Karpas-422 (cell line): ENCODE measurements around the gene NUP188. TPM values are rescaled to one million over a fixed set of nuclear protein-coding genes. Genes with fewer than 3 reads are reported as not detected.
A peak's percentile ranks its signal among the peaks of the same experiment; 100 is the strongest.

ENCODE experiments used
- DNase-seq: peaks from one replicate; pipeline ENCODE4 v3.0.0-alpha.2; 2015
- H2AFZ ChIP-seq: fragments of 200-600 bp; sonication (generic); 2 replicates; pipeline ENCODE4 v1.6.1; 2014; ENCODE audit warnings: antibody characterized with exemption, low read length, mixed read lengths
- H3K27ac ChIP-seq: fragments of 200-600 bp; sonication (generic); 2 replicates; pipeline ENCODE4 v1.5.1; 2014; ENCODE audit warnings: mild to moderate bottlenecking, low read length, moderate library complexity
- H3K27me3 ChIP-seq: fragments of 200-600 bp; sonication (generic); 2 replicates; pipeline ENCODE4 v1.6.1; 2014; ENCODE audit warnings: low read length, mixed read lengths
- H3K36me3 ChIP-seq: fragments of 200-600 bp; sonication (generic); 2 replicates; pipeline ENCODE4 v1.6.1; 2014; ENCODE audit warnings: low read length, mixed read lengths; ENCODE audit not compliant: insufficient read depth
- H3K4me1 ChIP-seq: fragments of 200-600 bp; sonication (generic); 2 replicates; pipeline ENCODE4 v1.6.1; 2014; ENCODE audit warnings: mild to moderate bottlenecking, low read length, mixed read lengths
- H3K4me2 ChIP-seq: fragments of 200-600 bp; sonication (generic); 2 replicates; pipeline ENCODE4 v1.6.1; 2014; ENCODE audit warnings: low read length, low read depth, mild to moderate bottlenecking; ENCODE audit not compliant: poor library complexity, severe bottlenecking
- H3K4me3 ChIP-seq: fragments of 200-600 bp; sonication (generic); 2 replicates; pipeline ENCODE4 v1.5.1; 2014; ENCODE audit warnings: mild to moderate bottlenecking, antibody characterized with exemption, low read length, mixed read lengths
- H3K79me2 ChIP-seq: fragments of 200-600 bp; sonication (generic); 2 replicates; pipeline ENCODE4 v1.6.1; 2014; ENCODE audit warnings: mild to moderate bottlenecking, low read length, mixed read lengths
- H3K9ac ChIP-seq: fragments of 200-600 bp; sonication (generic); 2 replicates; pipeline ENCODE4 v1.6.0; 2014; ENCODE audit warnings: low read length
- H3K9me2 ChIP-seq: fragments of 200-600 bp; sonication (generic), shearing (Covaris generic); replicated peaks from 2 replicates; pipeline ENCODE4 v1.6.0; 2014; ENCODE audit warnings: mild to moderate bottlenecking, low read length, moderate library complexity; ENCODE audit not compliant: insufficient read depth
- H3K9me3 ChIP-seq: fragments of 300-700, 200-600 bp; sonication (generic); 2 replicates; pipeline ENCODE4 v1.6.1; 2014; ENCODE audit warnings: low read length, mixed read lengths
- H4K20me1 ChIP-seq: fragments of 200-600 bp; sonication (generic); 2 replicates; pipeline ENCODE4 v1.6.1; 2014; ENCODE audit warnings: mild to moderate bottlenecking, antibody characterized with exemption, low read length, low read depth; ENCODE audit not compliant: insufficient read depth
- total RNA-seq: library from RNA; depleted of rRNA; stranded (reverse); fragments of >200 nt; shearing (Covaris generic); gene quantifications from 2 replicates; pipeline ENCODE4 v1.2.3, GENCODE V29; 2014; ENCODE audit warnings: low replicate concordance

NUP188 gene
- total RNA-seq, 1 experiment from 2014 or later = 32.1 TPM

DNA sequence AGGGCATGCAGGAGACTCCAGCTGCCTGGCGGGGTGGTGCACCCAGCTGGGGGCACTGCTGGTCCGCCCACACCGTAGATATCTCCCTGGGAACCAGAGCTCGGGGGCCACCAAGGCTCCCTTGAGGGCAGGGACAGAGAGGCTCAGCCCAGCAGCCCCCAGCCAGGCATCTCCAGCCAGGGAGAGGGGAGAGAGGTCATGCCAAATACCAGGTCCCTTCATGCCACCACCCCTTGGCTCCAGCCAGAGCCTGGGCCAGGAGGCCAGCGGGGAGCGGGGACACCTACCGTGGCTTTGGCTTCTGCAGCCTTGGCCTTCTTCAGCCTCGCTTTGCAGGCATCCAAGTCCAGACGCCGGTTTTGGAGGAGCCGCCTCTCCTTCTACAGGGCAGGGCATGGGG lies 66.6 kb downstream of the NUP188 start:
- Histone ChIP-seq H3K4me3 (no peak overlapping the region), H3K9ac (no peak overlapping the region), H3K79me2 (no peaks in the 10 kb centered on the region), H3K27ac (no peak overlapping the region), H3K9me2 (no peaks in the 10 kb centered on the region), H3K9me3 (no peaks in the 10 kb centered on the region), H3K4me1 (no peaks in the 10 kb centered on the region), H3K27me3 (no peaks in the 10 kb centered on the region), H3K36me3 (no peaks in the 10 kb centered on the region), H3K4me2 (no peak overlapping the region), H2AFZ (no peak overlapping the region), H4K20me1 (no peaks in the 10 kb centered on the region)
- DNase-seq = no peak

DNA sequence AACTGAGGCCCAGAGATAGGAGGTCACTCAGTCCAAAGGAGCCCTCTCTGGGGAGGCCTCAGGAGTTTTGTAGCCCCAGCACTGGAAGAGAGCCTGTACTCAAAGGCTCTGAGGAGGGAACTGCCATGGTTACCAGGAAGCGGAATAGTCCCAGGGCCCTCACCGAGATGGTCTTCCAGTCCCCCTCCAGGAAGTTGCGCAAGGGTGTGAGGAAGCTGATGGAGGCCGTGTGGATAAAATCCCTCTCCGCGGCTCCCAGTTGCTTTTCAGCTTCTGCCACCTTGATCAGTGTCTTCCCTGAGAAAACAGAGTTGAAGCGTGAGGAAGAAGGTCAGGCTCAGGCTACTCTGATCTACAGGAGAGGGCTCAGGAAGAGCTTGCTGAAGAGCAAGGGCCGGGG lies 67.1 kb downstream of the NUP188 start:
- H3K4me3 ChIP-seq = no peak overlapping the region
- no peaks in the 10 kb centered on the region for H3K9me3 ChIP-seq
- no peaks in the 10 kb centered on the region for H3K9me2 ChIP-seq
- no peaks in the 10 kb centered on the region for H3K79me2 ChIP-seq
- H3K4me2 ChIP-seq = no peak overlapping the region
- H2AFZ ChIP-seq = no peak overlapping the region
- H3K4me1 ChIP-seq = no peaks in the 10 kb centered on the region
- H4K20me1 ChIP-seq = no peaks in the 10 kb centered on the region
- H3K36me3 ChIP-seq = no peaks in the 10 kb centered on the region
- no peak overlapping the region for H3K27ac ChIP-seq
- H3K9ac ChIP-seq = no peak overlapping the region
- no peak for DNase-seq
- no peaks in the 10 kb centered on the region for H3K27me3 ChIP-seq

GRCh38 chr9:129021091-129021490 lies 73.6 kb downstream of the NUP188 start:
- peaks cover 3% of the 10 kb centered on the region for H3K4me1 ChIP-seq
- no peaks in the 10 kb centered on the region for H3K9me3 ChIP-seq
- no peak for DNase-seq
- no peaks in the 10 kb centered on the region for H3K9me2 ChIP-seq
- no peak overlapping the region for H3K4me3 ChIP-seq
- no peak overlapping the region for H2AFZ ChIP-seq
- H4K20me1 ChIP-seq = no peaks in the 10 kb centered on the region
- no peak overlapping the region for H3K4me2 ChIP-seq
- no peaks in the 10 kb centered on the region for H3K36me3 ChIP-seq
- no peak overlapping the region for H3K9ac ChIP-seq
- H3K27me3 ChIP-seq = no peaks in the 10 kb centered on the region
- H3K27ac ChIP-seq = no peak overlapping the region
- peaks cover 35% of the 10 kb centered on the region for H3K79me2 ChIP-seq

GRCh38 chr9:129022037-129022436 lies 74.5 kb downstream of the NUP188 start:
- H3K9me2 ChIP-seq = no peaks in the 10 kb centered on the region
- H3K27ac ChIP-seq = no peak overlapping the region
- H3K4me1 ChIP-seq = peaks cover 12% of the 10 kb centered on the region
- DNase-seq = no peak
- H4K20me1 ChIP-seq = peaks cover 5% of the 10 kb centered on the region; the same call in 1 of the 2 replicates
- H3K4me2 ChIP-seq = no peak overlapping the region
- H3K9ac ChIP-seq = no peak overlapping the region
- no peak overlapping the region for H2AFZ ChIP-seq
- H3K9me3 ChIP-seq = no peaks in the 10 kb centered on the region
- no peaks in the 10 kb centered on the region for H3K27me3 ChIP-seq
- H3K4me3 ChIP-seq = no peak overlapping the region
- H3K36me3 ChIP-seq = no peaks in the 10 kb centered on the region
- H3K79me2 ChIP-seq = peaks cover 45% of the 10 kb centered on the region

DNA sequence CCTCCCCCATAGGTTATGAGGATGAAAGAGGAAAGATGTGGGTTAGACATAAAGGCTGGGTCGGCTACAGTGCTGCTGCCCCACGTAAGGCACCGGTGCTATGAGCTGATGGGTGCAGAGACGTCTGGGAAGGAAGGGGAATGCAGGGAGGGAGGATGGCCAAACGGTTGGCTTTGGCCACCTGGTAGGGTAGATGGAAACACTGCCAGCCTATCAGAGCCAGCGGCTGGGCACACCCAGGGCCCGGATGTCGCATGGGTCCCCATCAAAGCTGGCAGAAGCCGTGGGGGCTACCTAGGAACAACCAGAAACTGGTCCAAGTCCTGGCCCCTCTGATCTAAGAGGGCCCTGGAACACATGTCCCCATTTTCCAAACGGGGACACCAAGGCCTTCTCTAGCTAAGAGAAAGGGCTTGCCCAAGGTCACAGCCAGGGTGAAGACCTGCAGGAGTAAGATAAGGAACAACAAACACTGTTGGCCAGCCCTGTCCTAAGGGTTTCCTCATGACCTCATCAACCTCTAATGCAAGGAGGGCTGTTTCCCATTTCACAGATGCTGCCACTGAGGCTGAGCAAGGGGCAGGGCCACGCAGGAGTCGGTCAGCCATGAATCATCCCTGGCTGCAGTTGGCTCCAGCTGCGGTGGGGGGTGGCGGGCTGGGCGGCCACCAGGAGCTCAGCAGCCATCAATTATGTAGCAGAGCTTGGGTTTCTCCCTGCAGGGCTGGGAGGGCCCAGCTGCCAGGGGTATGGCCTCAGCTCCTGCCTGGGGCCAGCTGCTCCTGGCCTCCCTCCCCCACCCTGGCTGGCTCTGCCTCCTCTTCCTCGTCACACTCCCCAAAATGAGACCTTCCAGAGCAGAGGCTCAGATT lies 75.8 kb downstream of the NUP188 start:
- no peak overlapping the region for H3K4me3 ChIP-seq
- no peaks in the 10 kb centered on the region for H3K9me2 ChIP-seq
- H3K4me2 ChIP-seq = no peak overlapping the region
- no peak for DNase-seq
- H3K9ac ChIP-seq = no peak overlapping the region
- no peak overlapping the region for H2AFZ ChIP-seq
- peaks cover 54% of the 10 kb centered on the region for H3K79me2 ChIP-seq
- H3K36me3 ChIP-seq = no peaks in the 10 kb centered on the region
- no peak overlapping the region for H3K27ac ChIP-seq
- H4K20me1 ChIP-seq = peaks cover 8% of the 10 kb centered on the region; the same call in 1 of the 2 replicates
- no peaks in the 10 kb centered on the region for H3K27me3 ChIP-seq
- peaks cover 17% of the 10 kb centered on the region for H3K4me1 ChIP-seq
- no peaks in the 10 kb centered on the region for H3K9me3 ChIP-seq

DNA sequence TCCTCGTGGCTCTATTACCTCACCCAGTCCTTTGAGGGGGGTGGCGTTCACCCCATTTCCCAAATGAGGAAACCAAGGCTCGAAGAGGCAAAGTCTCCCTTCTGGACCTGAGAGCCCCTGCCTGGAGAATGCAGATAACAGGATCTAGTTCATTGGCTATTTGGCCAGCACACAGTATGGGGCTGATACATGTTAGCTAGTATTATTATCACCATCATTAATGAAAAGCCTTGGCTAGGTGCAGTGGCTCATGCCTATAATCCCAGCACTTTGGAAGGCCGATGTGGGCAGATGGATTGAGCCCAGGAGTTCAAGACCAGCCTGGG lies 76.4 kb downstream of the NUP188 start:
- no peak overlapping the region for H3K9ac ChIP-seq
- H3K4me3 ChIP-seq = no peak overlapping the region
- peaks cover 21% of the 10 kb centered on the region for H3K4me1 ChIP-seq
- no peak overlapping the region for H2AFZ ChIP-seq
- no peak for DNase-seq
- H3K27me3 ChIP-seq = no peaks in the 10 kb centered on the region
- peaks cover 54% of the 10 kb centered on the region for H3K79me2 ChIP-seq
- H3K9me3 ChIP-seq = no peaks in the 10 kb centered on the region
- no peak overlapping the region for H3K4me2 ChIP-seq
- peaks cover 8% of the 10 kb centered on the region; the same call in 1 of the 2 replicates for H4K20me1 ChIP-seq
- H3K36me3 ChIP-seq = no peaks in the 10 kb centered on the region
- no peak overlapping the region for H3K27ac ChIP-seq
- no peaks in the 10 kb centered on the region for H3K9me2 ChIP-seq

GRCh38 chr9:129026442-129027223 lies 79.1 kb downstream of the NUP188 start:
- H3K79me2 ChIP-seq = peaks cover 54% of the 10 kb centered on the region
- H3K9me3 ChIP-seq = no peaks in the 10 kb centered on the region

GRCh38 chr9:129027224-129027684 lies 79.8 kb downstream of the NUP188 start:
- H3K4me2 ChIP-seq = peak overlapping the region; percentile 90

More at GRCh38 chr9:129026442-129027223, 79.1 kb downstream of the NUP188 start:
- peaks cover 21% of the 10 kb centered on the region for H3K4me1 ChIP-seq
- no peak overlapping the region for H2AFZ ChIP-seq
- peak overlapping the region; percentile 81 for H3K9ac ChIP-seq
- peaks cover 8% of the 10 kb centered on the region; the same call in 1 of the 2 replicates for H4K20me1 ChIP-seq
- no peaks in the 10 kb centered on the region for H3K9me2 ChIP-seq
- H3K27me3 ChIP-seq = no peaks in the 10 kb centered on the region
- no peak for DNase-seq
- peak overlapping the region; percentile 49; the same call in 1 of the 2 replicates for H3K27ac ChIP-seq
- H3K4me2 ChIP-seq = peak overlapping the region; percentile 90
- H3K36me3 ChIP-seq = no peaks in the 10 kb centered on the region
- peak overlapping the region; percentile 94 for H3K4me3 ChIP-seq

More at GRCh38 chr9:129027224-129027684, 79.8 kb downstream of the NUP188 start:
- peak; percentile 72 for DNase-seq
- H3K9me3 ChIP-seq = no peaks in the 10 kb centered on the region
- peak overlapping the region; percentile 49 for H3K27ac ChIP-seq
- H2AFZ ChIP-seq = no peak overlapping the region
- H3K27me3 ChIP-seq = no peaks in the 10 kb centered on the region
- H3K4me1 ChIP-seq = peaks cover 21% of the 10 kb centered on the region
- H3K9me2 ChIP-seq = no peaks in the 10 kb centered on the region
- peaks cover 52% of the 10 kb centered on the region for H3K79me2 ChIP-seq
- H3K36me3 ChIP-seq = no peaks in the 10 kb centered on the region
- peak overlapping the region; percentile 81 for H3K9ac ChIP-seq
- H3K4me3 ChIP-seq = peak overlapping the region; percentile 94
- peaks cover 8% of the 10 kb centered on the region; the same call in 1 of the 2 replicates for H4K20me1 ChIP-seq
